Measurements from ENCODE around the gene NEURL3.
A peak's percentile ranks its signal among the peaks of the same experiment; 100 is the strongest.

NEURL3 gene

GRCh38 chr2:96539215-96539920 is 34.2 kb upstream of the NEURL3 start:
- DNase-seq: no peak

- DNase-seq: peak; percentile 86
Measured at GRCh38 chr2:96538487-96539214, 33.5 kb upstream of the NEURL3 start.

GRCh38 chr2:96537734-96538486 is 32.8 kb upstream of the NEURL3 start:
- peak; percentile 62 for DNase-seq

GRCh38 chr2:96537066-96537733 is 32.0 kb upstream of the NEURL3 start:
- DNase-seq: peak; percentile 78

GRCh38 chr2:96536445-96537065 is 31.4 kb upstream of the NEURL3 start, which contains the start of gene ARID5A:
ARID5A (plus strand) TSS chr2:96536752; CDS start chr2:96536827, 75 bp downstream.
- DNase-seq: peak; percentile 94

- no peak for DNase-seq
Measured at GRCh38 chr2:96535331-96535730, 30.2 kb upstream of the NEURL3 start.

GRCh38 chr2:96534701-96535181 is 29.6 kb upstream of the NEURL3 start:
- no peak for DNase-seq

GRCh38 chr2:96534141-96534540 is 29.0 kb upstream of the NEURL3 start:
- no peak for DNase-seq

- DNase-seq: no peak
Measured at GRCh38 chr2:96533292-96534073, 28.3 kb upstream of the NEURL3 start.

- no peak for DNase-seq
Measured at GRCh38 chr2:96532641-96533291, 27.6 kb upstream of the NEURL3 start.

GRCh38 chr2:96531872-96532505 is 26.8 kb upstream of the NEURL3 start:
- DNase-seq: peak; percentile 89

GRCh38 chr2:96531366-96531765 is 26.2 kb upstream of the NEURL3 start:
- no peak for DNase-seq

- DNase-seq: no peak
Measured at GRCh38 chr2:96530474-96531357, 25.6 kb upstream of the NEURL3 start.

- DNase-seq: no peak
Measured at GRCh38 chr2:96530144-96530430, 24.9 kb upstream of the NEURL3 start.

- DNase-seq: no peak
Measured at GRCh38 chr2:96529376-96530143, 24.4 kb upstream of the NEURL3 start.

- DNase-seq: no peak
Measured at GRCh38 chr2:96528700-96529375, 23.7 kb upstream of the NEURL3 start.

GRCh38 chr2:96528006-96528699 is 23.0 kb upstream of the NEURL3 start:
- DNase-seq: peak; percentile 68

All from activated naive CD4-positive, alpha-beta T cell treated with anti-CD3 and anti-CD28 coated beads, Interleukin-2, amount 50 U/mL, for 16 hours (primary cell).